ENCODE measurements around the gene SRRD.

Gene SRRD

GRCh38 chr22:26453812-26454500 lies 29.7 kb upstream of the SRRD start:
- no peak for DNase-seq

DNA sequence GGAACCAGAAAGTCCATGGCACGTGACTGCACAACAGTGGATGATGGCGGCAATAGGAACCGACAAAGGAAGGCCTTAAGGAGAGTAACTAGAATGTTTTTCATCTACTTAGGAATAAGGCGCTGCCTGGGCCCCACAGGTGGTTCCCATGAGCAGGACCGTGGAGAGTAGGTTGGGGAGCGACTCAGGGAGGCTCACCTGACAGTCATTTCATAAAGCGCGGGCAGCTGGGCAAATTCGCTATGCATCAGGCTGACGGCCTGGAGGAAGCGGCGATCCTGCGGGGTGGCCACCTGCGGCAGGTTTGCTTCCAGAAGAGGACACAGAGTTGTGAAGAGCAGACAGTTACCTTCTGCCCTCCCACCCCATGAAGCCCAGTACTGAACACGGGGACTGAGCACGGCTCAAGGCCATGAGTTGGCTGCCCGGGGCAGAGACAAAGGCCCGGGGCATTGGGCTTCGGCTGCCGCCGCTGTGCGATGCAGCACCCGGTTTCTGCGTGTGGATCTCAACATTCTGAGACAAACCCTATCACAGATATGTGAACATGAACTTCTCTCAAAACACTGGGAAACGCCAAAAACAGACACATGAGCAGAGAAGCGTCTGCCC lies 25.9 kb upstream of the SRRD start:
- no peak for DNase-seq

DNA sequence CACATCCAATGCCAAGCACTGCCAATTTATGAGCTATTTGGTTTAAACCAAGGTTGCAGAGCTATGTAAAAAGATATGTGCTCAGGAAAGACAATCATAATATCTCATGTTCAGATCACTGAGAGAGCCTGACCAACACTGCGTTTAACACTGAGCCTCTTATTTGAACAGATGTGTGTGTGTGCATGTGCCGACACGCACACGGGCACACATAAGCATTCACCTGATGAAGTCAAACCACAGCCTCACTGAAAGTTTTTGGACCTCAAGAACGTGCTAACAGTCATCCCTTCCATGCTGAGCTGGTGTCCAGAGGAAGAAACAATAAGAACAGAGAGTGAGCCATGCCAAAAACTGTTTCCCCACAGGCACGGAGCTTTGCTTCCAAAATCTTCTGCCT lies 23.5 kb upstream of the SRRD start:
- no peak for DNase-seq

DNA sequence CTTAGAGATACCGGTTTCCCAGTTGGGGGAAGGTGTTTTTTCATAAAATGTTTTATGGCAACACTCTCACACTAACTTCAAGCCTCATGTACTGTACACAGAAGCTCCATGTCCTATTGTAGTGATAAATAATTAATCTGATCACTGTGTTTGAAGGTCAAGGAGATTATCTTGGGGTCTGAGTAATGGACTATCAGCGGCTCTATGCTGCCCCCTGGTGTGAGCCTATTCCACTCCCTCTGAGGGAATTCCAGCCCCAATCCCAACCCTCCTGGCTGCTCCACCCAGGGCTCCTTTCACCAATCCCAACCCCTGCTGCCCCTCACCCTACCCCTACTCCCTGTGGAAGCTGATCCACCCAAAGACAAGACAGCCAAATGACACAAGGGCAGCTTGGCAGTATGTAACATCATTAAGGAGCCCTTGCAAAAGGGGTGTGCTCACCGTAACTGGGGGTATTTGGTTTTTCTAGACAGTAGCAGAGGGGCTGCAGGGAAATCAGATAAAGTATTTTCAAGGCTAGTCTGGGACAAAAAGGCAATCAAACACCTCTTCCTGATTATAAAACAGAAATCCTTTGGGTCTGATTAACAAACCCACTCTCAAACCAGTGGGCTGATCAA lies 22.4 kb upstream of the SRRD start:
- peak; percentile 19 for DNase-seq

GRCh38 chr22:26462051-26462450 lies 21.6 kb upstream of the SRRD start:
- DNase-seq, result no peak

DNA sequence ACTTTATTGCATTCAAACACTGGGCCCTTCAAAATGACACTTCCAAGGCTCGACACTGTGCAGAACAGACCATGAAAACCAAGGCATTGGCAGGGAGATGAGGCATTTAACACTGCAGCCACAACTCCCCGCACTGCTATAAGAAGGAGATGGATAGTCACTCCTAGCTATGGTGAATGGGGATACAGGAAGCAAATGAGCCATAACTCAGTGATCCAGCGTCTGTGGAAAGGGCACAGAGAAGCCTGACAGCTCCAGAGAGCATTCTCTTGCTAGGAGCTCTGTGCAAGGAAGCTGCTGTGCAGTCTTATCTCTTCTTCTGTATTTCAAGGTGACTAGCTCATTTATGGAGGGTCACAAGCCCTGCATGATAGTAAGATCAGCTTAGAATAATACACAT lies 21.0 kb upstream of the SRRD start:
- no peak for DNase-seq

- DNase-seq, result no peak
Measured at GRCh38 chr22:26463101-26463661, 20.5 kb upstream of the SRRD start.

DNA sequence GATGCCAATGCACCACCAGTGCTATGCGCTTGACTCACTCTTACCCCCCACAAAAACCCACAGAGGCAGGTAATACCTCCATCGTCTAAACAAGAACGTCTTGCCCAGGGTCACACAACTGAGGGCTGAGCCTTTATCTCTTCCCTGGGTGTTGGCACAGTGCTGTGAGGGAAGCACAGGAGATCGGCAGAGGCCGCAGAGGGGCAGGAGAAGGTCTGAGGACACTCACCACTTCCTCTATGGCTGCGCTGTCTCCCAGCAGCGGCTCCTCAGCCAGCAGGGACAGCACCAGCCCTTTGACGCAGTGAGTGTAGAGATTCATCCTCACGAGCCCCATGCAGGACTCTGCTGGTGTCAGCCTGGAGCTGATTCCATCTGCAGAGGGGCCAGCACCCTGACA lies 20.0 kb upstream of the SRRD start:
- no peak for DNase-seq

- no peak for DNase-seq
Measured at GRCh38 chr22:26464312-26464711, 19.4 kb upstream of the SRRD start.

DNA sequence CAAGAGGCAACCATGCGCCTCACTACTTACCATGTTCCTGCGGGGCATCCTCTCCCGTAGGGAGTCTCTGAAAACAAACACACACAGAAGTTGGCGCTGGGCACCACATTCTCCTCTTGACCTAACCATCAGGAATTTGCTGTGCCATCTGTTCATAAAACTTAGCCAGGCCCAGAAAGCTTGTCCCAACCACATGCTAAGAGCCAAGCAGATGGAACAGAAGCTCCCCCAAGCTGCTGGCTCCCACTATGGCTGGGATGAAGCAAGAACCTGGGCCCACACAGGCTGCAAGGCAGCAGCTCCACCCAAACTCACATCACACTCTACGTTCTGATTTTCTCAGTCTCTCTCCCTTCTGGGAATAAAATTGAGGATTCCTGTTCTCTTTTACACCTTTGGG lies 17.5 kb upstream of the SRRD start:
- DNase-seq, result no peak

DNA sequence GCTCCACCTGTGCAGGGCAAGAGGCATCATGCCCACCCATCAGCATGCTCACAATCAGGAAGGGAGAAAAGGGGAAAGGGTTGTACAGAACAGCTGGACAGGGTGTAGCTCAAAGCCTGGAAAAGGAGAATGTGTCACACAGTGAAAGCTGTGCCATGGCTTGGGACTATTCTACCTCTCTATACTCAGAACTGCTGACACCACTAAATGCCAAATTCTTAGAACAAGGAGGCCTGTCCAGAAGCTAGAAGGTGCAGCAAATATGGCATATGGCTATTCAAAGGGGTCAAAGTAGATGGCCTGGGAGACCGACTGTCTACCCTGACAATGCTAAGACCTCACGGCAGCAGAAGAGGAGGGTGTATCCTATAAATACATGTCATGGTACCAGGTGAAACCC lies 12.9 kb upstream of the SRRD start:
- no peak for DNase-seq

- DNase-seq, result no peak
Measured at GRCh38 chr22:26471522-26471921, 12.2 kb upstream of the SRRD start.

DNA sequence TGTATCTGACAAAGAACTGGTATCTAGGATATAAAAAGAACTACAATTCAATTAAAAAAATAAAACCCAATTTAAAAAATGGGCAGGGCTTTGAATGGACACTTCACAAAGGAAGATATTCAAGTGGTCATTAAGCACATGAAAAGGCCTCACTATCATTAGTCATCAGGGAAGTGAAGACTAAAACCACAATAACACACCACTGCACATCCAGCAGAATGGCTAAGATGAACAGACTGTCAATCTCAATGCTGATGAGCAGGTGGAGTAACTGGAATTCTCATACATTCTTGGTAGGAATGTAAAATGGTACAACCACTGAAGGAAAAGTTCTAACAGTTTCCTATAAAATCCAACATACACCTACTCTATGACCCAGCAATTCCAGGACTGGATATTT lies 9.0 kb upstream of the SRRD start:
- DNase-seq, result no peak

- DNase-seq, result no peak
Measured at GRCh38 chr22:26476705-26477340, 6.9 kb upstream of the SRRD start.

DNA sequence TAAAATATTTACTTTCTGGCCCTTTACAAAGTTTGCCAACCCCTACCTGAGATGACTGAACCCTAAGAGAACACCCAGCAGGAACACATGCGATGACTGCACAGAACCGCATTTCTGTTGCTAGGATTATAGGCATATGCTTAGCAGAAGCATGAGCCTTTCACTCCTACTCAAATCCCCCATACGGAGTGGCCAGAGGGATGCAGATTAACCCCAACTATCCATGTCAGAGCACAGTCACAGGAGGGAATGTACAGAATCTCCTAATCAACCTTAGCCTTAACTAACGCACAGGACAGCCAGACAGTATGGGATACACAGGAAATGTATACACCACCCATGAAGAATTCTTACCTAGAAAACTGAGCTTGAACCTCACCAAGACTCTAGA lies 6.3 kb upstream of the SRRD start:
- DNase-seq, result no peak

GRCh38 chr22:26479043-26479791 lies 4.5 kb upstream of the SRRD start:
- no peak for DNase-seq

DNA sequence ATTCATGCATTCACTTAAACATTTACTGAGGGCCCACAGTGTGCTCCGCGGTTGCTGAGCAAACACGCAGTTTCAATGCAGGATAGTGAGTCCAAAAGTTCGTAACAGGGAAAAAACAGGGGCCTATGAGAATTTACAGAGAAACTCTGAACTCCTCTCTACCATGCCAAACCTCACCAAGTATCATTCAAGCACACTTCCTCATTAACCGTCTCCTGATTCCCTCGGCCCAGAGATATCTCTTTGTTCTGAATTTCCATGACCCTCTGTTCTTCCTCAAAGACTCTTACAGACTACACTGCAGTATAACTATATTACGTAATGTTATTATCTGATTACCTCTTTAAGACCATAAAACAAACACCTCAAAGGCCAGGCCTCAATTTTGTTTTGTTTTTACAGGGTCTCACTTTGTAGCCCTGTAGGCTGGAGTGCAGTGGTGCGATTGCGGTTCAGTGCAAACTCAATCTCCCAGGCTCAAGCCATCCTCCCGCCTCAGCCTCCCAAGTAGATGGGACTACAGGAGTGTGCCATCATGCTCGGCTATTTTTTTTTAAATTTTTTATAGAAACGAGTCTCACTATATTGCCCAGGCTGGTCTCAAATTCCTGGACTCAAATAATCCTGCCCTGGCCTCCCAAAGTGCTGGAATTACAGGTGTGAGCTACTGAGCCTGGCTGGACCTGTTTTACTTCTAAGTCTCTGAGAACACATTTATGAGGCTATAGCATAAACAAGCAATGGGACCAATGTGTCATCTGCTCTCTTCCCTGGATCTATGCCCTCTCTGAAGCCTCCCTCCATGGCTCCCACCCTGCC lies 3.7 kb upstream of the SRRD start:
- DNase-seq, result no peak

DNA sequence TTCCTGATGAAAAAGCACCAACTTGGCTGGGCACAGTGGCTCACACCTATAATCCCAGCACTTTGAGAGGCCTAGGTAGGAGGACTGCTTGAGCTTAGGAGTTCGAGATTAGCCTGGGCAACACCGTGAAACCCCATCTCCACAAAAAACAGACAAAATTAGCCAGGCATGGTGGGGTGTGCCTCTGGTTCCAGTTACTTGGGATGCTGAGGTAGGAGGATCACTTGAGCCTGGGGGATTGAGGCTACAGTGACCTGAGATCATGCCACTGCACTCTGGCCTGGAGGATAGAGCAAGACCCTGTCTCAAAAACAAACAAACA lies 3.1 kb upstream of the SRRD start:
- DNase-seq, result no peak

DNA sequence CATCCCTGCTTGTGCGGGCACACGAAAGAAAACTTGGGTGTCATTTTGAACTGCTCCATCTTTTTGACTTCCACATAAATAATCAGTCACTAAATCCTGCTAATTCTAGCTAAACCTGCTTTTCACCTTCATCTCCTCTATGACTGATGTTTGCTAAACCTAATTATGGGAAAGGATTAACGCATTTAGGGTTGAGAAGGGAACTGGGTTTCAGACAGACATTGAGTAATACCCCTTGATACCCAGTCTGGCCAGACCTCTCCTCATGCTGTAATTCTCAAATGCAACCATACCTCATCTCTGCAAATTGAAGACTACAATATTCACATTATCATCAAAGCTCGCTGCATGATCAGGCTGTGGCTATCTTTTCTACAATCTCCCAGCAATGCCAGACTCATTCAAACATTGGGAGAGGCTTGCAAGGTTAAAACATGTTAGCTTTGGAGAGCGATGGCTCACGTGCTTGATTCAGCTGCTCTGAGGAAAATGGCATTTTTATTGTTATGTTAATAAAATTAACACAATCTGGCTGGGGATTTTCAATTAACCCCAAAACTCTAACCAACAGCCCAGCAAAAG lies 2.5 kb upstream of the SRRD start:
- no peak for DNase-seq

DNA sequence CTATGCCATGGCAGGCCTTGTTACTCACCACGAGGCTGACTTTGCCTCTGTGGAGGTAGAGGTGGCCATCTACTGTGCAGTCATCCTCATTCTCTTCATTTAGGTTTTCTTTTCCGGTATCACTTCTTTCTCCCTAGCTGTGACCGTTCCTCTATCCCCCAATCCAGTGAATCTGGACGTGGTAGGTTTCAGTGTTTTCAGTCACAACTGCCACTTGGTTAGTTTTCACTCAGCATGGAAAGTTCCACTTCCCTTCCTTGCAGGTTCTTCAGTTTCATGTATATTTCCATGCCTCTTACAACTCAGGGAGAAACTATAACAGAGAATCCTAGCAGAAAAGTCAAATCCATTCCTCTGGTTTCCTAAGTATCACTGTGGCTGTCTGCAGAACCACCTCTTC lies 2.0 kb upstream of the SRRD start:
- DNase-seq, result no peak

DNA sequence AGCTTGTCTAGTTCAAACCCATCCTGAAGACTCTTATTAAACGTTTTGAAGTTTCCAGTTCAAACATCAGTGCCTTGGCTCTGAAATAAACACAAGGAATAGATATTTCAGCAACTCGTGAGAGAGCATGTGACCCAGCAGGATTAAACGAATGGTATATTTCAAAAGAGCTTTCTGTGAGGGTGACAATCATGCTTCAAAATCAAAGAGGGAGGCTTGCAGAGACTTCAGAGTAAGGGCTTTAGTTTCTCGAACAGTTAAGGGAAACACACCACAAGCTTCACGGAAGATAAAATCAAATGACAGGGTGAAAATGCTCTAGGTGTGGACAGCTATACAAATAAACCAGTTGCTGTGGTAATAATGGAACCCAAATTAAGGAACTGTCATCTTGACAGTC lies 1.5 kb upstream of the SRRD start:
- DNase-seq, result no peak

GRCh38 chr22:26483043-26483438 lies 636 bp upstream of the SRRD start:
- DNase-seq, result no peak

All from NCI-H2029 (cell line).